H9 (cell line): ENCODE measurements around the gene SCAMP5. TPM values are rescaled to one million over a fixed set of nuclear protein-coding genes. Genes with fewer than 3 reads are reported as not detected.

Experiments used
- DNase-seq: peaks from one replicate; pipeline ENCODE4 v3.0.0-alpha.2; 2017
- H2AFZ ChIP-seq: one replicate; pipeline ENCODE4 v1.6.1; 2013; ENCODE audit warnings: mild to moderate bottlenecking, low read length, control low read depth, moderate library complexity
- H2AK5ac ChIP-seq: 2 replicates; pipeline ENCODE4 v1.6.1; 2013; ENCODE audit warnings: low read length, control low read depth, mixed read lengths; ENCODE audit not compliant: insufficient read length
- H2BK120ac ChIP-seq: one replicate; pipeline ENCODE4 v1.6.1; 2013; ENCODE audit warnings: low read depth, mild to moderate bottlenecking, low read length, control low read depth, inconsistent platforms; ENCODE audit not compliant: poor library complexity, severe bottlenecking
- H2BK12ac ChIP-seq: 2 replicates; pipeline ENCODE4 v1.6.1; 2013; ENCODE audit warnings: low read length, control low read depth, mixed read lengths, low read depth; ENCODE audit not compliant: insufficient read length
- H2BK15ac ChIP-seq: 2 replicates; pipeline ENCODE4 v1.6.1; 2013; ENCODE audit warnings: low read depth, low read length, control low read depth
- H2BK20ac ChIP-seq: one replicate; pipeline ENCODE4 v1.6.1; 2013; ENCODE audit warnings: low read depth, mild to moderate bottlenecking, low read length, control low read depth, inconsistent platforms; ENCODE audit not compliant: poor library complexity, severe bottlenecking
- H2BK5ac ChIP-seq: 2 replicates; pipeline ENCODE4 v1.6.1; 2013; ENCODE audit warnings: low read length, control low read depth, mixed read lengths; ENCODE audit not compliant: insufficient read length
- H3K14ac ChIP-seq: 2 replicates; pipeline ENCODE4 v1.6.1; 2013; ENCODE audit warnings: low read length, control low read depth; ENCODE audit not compliant: insufficient read depth
- H3K18ac ChIP-seq: 2 replicates; pipeline ENCODE4 v1.6.1; 2013; ENCODE audit warnings: low read depth, mild to moderate bottlenecking, mixed read lengths, low read length, control low read depth; ENCODE audit not compliant: insufficient read length
- H3K23ac ChIP-seq: 2 replicates; pipeline ENCODE4 v1.6.1; 2013; ENCODE audit warnings: low read length, control low read depth, mixed read lengths, low read depth; ENCODE audit not compliant: insufficient read length
- H3K23me2 ChIP-seq: 2 replicates; pipeline ENCODE4 v1.6.1; 2013; ENCODE audit warnings: low read depth, mild to moderate bottlenecking, mixed read lengths, low read length, control low read depth; ENCODE audit not compliant: insufficient read length, poor library complexity, severe bottlenecking
- H3K27ac ChIP-seq: 2 replicates; pipeline ENCODE4 v1.5.1; 2013; ENCODE audit warnings: low read length, control low read depth, mixed read lengths, low read depth; ENCODE audit not compliant: insufficient read length
- H3K27me3 ChIP-seq: 2 replicates; pipeline ENCODE4 v1.6.1; 2013; ENCODE audit warnings: low read length, control low read depth, inconsistent platforms; ENCODE audit not compliant: insufficient read depth
- H3K4ac ChIP-seq: 2 replicates; pipeline ENCODE4 v1.6.1; 2013; ENCODE audit warnings: low read depth, mild to moderate bottlenecking, control low read depth, inconsistent platforms, low read length, moderate library complexity
- H3K4me1 ChIP-seq: 2 replicates; pipeline ENCODE4 v1.6.1; 2013; ENCODE audit warnings: low read length, control low read depth, inconsistent platforms; ENCODE audit not compliant: insufficient read depth
- H3K4me2 ChIP-seq: 2 replicates; pipeline ENCODE4 v1.6.1; 2013; ENCODE audit warnings: low read length, control low read depth, mixed read lengths; ENCODE audit not compliant: insufficient read length, insufficient read depth
- H3K56ac ChIP-seq: 2 replicates; pipeline ENCODE4 v1.6.1; 2013; ENCODE audit warnings: low read depth, mild to moderate bottlenecking, mixed read lengths, low read length, control low read depth; ENCODE audit not compliant: insufficient read length
- H3K79me1 ChIP-seq: 2 replicates; pipeline ENCODE4 v1.6.1; 2013; ENCODE audit warnings: low read depth, mild to moderate bottlenecking, moderate library complexity, low read length, control low read depth, inconsistent platforms; ENCODE audit not compliant: insufficient read depth, poor library complexity, severe bottlenecking
- H3K79me2 ChIP-seq: 2 replicates; pipeline ENCODE4 v1.6.1; 2013; ENCODE audit warnings: low read length, control low read depth, inconsistent platforms; ENCODE audit not compliant: insufficient read depth
- H3K9ac ChIP-seq: 2 replicates; pipeline ENCODE4 v1.6.1; 2013; ENCODE audit warnings: low read length, control low read depth, mixed read lengths; ENCODE audit not compliant: insufficient read length; ENCODE audit errors: extremely low read depth
- H3K9me3 ChIP-seq: one replicate; pipeline ENCODE4 v1.6.1; 2013; ENCODE audit warnings: low read depth, low read length, inconsistent platforms; ENCODE audit not compliant: control insufficient read depth
- H3T11ph ChIP-seq: one replicate; pipeline ENCODE4 v1.6.1; 2013; ENCODE audit warnings: mild to moderate bottlenecking, low read length, control low read depth, inconsistent platforms
- H4K20me1 ChIP-seq: one replicate; pipeline ENCODE4 v1.6.1; 2013; ENCODE audit not compliant: control insufficient read depth, insufficient read length, insufficient read depth
- H4K5ac ChIP-seq: 2 replicates; pipeline ENCODE4 v1.6.1; 2013; ENCODE audit warnings: low read depth, mild to moderate bottlenecking, mixed read lengths, low read length, control low read depth; ENCODE audit not compliant: insufficient read length
- H4K8ac ChIP-seq: replicated peaks from 2 replicates; pipeline ENCODE4 v1.6.1; 2013; ENCODE audit warnings: low read length, control low read depth, mixed read lengths, low read depth; ENCODE audit not compliant: insufficient read length
- H4K91ac ChIP-seq: 2 replicates; pipeline ENCODE4 v1.6.1; 2013; ENCODE audit warnings: low read depth, mild to moderate bottlenecking, moderate library complexity, mixed read lengths, low read length, control low read depth; ENCODE audit not compliant: insufficient read length
- H3K27ac Mint-ChIP-seq, 3 experiments: 2 replicates in 2 of 3; 3 replicates in 1 of 3; pipeline ENCODE4 v1.8.0; 2020 to 2021; ENCODE audit warnings: mixed read lengths in 3 of 3, mild to moderate bottlenecking in 1 of 3, moderate library complexity in 1 of 3
- H3K27me3 Mint-ChIP-seq: 2 replicates; pipeline ENCODE4 v1.8.0; 2021; ENCODE audit warnings: low read depth, mild to moderate bottlenecking, moderate library complexity, mixed read lengths
- H3K36me3 Mint-ChIP-seq, 3 experiments: 2 replicates in 2 of 3; 3 replicates in 1 of 3; pipeline ENCODE4 v1.8.0; 2020 to 2021; ENCODE audit warnings: low read depth in 3 of 3, mixed read lengths in 3 of 3; ENCODE audit not compliant: insufficient read depth in 1 of 3
- H3K4me1 Mint-ChIP-seq, 2 experiments: 2 replicates each; pipeline ENCODE4 v1.8.0; 2020; ENCODE audit warnings: mixed read lengths in 2 of 2
- H3K4me3 Mint-ChIP-seq, 2 experiments: 2 replicates in 1 of 2; 3 replicates in 1 of 2; pipeline ENCODE4 v1.8.0; 2020 to 2021; ENCODE audit warnings: mild to moderate bottlenecking in 2 of 2, mixed read lengths in 2 of 2, moderate library complexity in 1 of 2
- H3K9me3 Mint-ChIP-seq, 2 experiments: 2 replicates in 1 of 2; 3 replicates in 1 of 2; pipeline ENCODE4 v1.8.0; 2020; ENCODE audit warnings: mild to moderate bottlenecking in 2 of 2, mixed read lengths in 2 of 2, moderate library complexity in 1 of 2
- CTCF ChIP-seq: fragments of 200-600 bp; sonication (generic); conservative IDR thresholded peaks from 3 replicates; pipeline ENCODE4 v1.8.0; 2021; ENCODE audit warnings: antibody characterized with exemption, mild to moderate bottlenecking
- WGBS: extraction: QIAGEN DNeasy Blood & Tissue Kit; methylation state at CpG from one replicate; pipeline ENCODE4 v1.1.7; 2013; ENCODE audit warnings: missing lambda C conversion rate, low lambda C conversion rate, mixed read lengths; ENCODE audit not compliant: insufficient read length; ENCODE audit errors: extremely low coverage; 5-methylcytosine and 5-hydroxymethylcytosine counted together
- total RNA-seq: library from RNA; stranded (reverse); gene quantifications from 2 replicates; pipeline ENCODE4 v1.2.1, GENCODE V29; 2021

The SCAMP5 gene
- total RNA-seq, 1 experiment from 2014 or later = 47.8 TPM

- Histone ChIP-seq H3K23me2 (no peaks in the 10 kb centered on the region), H2BK15ac (no peak overlapping the region), H3K27ac (no peak overlapping the region), H3K4me1 (0 out of 2 replicates have a peak, but pooled peaks cover 3% of the 10 kb centered on the region), H4K91ac (no peak overlapping the region), H2BK20ac (no peak overlapping the region), H3K79me1 (no peaks in the 10 kb centered on the region), H4K20me1 (no peaks in the 10 kb centered on the region), H3K56ac (no peak overlapping the region), H3K79me2 (no peaks in the 10 kb centered on the region; the same call in 1 of the 2 replicates), H4K8ac (no peak overlapping the region), H3T11ph (no peak overlapping the region), H3K18ac (no peak overlapping the region), H3K14ac (no peak overlapping the region), H3K4me2 (no peak overlapping the region), H3K27me3 (no peaks in the 10 kb centered on the region), H3K9me3 (no peaks in the 10 kb centered on the region), H2BK5ac (no peak overlapping the region), H2AK5ac (no peak overlapping the region), H3K4ac (no peak overlapping the region), H2AFZ (no peak overlapping the region), H3K9ac (no peak overlapping the region), H4K5ac (no peak overlapping the region), H2BK12ac (no peak overlapping the region), H2BK120ac (no peak overlapping the region), H3K23ac (no peak overlapping the region)
- peaks cover 11 to 30% (median 16%) of the 10 kb centered on the region in 3 experiments; a peak in 6 of 7 replicates for H3K36me3 Mint-ChIP-seq
- no CpG with 5 or more reads among the region's 4 CpGs for WGBS
- H3K4me1 Mint-ChIP-seq = peaks cover 29 to 44% of the 10 kb centered on the region in 2 experiments
- TF ChIP-seq CTCF = no peak
- no peak overlapping the region; a peak in 1 of 5 replicates for H3K4me3 Mint-ChIP-seq
- H3K9me3 Mint-ChIP-seq = no peaks in the 10 kb centered on the region
- no peak for DNase-seq
- H3K27ac Mint-ChIP-seq = peak overlapping the region in 2 of 3 experiments; percentile 57 to 74; a peak in 2 of 7 replicates
- no peaks in the 10 kb centered on the region for H3K27me3 Mint-ChIP-seq
Measured at GRCh38 chr15:75028991-75029377, 33.6 kb downstream of the SCAMP5 start.
